NCI-H748 (cell line): ENCODE data around the gene VMP1.

Experiments used
- DNase-seq: peaks from one replicate; lab custom pipeline; 2025; ENCODE audit not compliant: unreplicated experiment; lab: John Stamatoyannopoulos, UW

The VMP1 gene

DNA sequence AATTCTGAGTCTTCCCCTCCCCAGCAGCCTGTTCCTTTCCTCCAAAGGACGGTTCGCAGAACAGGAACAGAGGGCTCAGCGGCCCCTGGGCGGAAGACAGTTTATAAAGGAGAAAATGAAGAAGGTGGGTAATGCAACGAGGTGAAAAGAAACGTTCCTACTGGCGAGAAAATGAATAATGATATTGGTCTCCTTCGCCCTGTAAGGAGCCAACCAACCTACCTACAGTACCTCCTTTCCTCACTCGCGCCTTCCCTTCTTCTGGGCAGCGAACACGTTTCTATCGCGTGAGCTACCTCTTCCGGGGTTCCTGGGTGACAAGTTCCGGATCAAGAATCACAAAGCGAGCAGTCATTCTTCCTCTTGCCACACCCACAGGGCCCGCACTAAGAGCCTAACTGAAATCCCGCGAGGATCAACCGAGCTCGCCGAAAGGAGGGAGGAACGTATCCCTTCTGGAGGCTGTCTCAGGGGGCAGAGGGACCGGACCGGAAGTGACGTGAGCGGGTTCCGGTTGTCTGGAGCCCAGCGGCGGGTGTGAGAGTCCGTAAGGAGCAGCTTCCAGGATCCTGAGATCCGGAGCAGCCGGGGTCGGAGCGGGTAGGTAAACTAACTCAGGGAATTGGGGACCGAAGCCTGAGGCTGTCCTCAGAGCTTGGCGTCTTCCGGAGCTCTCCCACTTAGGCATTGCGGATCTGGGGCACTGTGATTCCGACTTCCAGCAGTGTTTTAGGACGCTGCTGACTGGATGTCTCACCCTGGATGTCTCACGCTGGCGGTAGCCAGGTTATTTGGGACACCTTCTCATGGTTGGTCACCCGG is at the start of gene VMP1, which contains the start of gene PTRH2:
TSS of gene VMP1 (plus strand) at position 506 of the 822 bp plus-strand sequence. CDS start 23,793 bp downstream, outside the sequence.
TSS of gene PTRH2 (minus strand) at position 282 of the 822 bp plus-strand sequence. CDS start 9,452 bp downstream, outside the sequence.
- DNase-seq: peak; percentile 100

DNA sequence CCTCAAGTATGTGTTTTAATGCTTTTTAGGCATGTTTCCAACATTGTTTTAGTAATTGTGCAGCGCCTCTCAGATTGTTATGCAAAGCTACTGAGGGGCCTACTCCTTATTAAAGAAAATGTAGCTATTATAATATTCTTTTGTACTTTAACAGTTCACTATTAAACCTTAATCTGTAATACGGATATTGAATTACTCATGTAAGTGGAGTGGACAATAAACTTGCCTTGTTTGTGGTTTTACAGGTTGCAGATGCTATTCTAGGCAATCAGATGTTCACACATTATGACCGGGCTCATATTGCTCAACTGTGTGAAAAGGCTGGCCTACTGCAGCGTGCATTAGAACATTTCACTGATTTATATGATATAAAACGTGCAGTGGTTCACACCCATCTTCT is 41.2 kb upstream of the VMP1 start:
- DNase-seq: peak; percentile 15

DNA sequence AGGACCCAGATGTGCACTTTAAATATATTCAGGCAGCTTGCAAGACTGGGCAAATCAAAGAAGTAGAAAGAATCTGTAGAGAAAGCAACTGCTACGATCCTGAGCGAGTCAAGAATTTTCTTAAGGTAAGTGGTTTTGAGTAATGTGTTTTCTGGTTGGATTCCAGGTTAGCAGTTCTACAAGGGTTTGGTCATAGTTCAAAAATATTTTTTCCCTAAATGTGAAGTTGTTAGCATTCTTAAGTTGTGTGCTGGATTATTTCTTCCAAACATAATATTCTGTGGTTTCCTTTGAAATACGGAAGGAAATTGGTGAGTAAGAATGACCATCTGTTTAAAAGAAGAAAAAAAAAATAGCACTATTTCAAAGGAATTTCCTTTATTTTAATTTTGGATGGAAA is 38.6 kb upstream of the VMP1 start:
- no peak for DNase-seq

DNA sequence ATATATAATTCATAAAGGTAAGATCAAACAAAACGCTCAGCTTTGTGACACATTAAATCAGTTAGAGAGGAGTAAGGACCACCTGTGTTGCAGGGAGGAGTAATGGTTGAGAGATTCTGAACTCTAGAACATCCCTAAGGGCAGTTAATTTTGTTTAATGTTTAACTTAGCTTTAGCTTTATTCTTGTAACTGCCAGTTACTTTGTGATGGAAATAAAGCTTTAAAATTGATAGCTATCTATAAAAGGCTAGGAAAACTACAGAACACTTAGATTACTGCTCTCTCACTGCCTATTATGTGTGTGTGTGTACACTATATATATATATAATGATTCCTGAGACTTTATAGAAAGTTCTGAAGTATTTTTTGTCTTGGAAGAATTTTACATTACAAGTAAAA is 38.0 kb upstream of the VMP1 start:
- no peak for DNase-seq

DNA sequence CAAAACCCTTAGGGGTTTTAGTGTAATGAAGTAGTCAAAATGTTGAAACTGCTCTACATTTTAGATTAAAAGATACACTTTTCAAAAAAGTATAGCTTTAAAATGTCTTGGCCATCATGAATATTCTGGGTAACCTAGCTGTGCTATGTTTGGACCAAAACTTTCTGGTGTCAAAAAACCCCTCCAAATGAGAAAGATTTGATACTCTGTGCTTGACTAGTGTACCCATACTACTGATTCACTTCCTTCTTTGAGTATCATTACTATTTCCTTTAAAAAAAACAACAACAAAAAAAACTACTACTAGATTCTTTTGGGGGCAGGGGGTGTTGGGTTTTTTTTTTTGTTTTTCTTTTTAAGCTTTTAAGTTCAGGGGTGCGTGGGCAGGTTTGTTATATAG is 37.5 kb upstream of the VMP1 start:
- no peak for DNase-seq

DNA sequence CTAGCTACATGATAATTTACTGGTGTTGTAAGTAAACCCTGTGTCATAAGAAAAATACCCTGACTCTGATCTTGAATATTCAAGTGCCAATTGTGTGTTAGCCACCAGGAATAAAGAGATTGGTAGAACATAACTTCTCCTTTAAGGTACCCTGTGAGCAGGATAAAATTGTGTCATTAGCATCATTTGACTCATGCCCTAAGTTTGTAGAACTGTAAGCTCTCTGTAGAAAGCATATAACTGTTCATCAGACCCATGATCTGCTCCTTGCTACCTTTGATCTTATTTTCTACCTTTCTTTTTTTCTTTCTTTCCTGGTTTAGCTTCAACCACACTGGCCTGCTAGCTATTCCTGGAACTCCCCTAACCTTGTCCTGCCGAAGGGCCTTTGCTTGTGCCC is 36.1 kb upstream of the VMP1 start:
- DNase-seq: no peak

DNA sequence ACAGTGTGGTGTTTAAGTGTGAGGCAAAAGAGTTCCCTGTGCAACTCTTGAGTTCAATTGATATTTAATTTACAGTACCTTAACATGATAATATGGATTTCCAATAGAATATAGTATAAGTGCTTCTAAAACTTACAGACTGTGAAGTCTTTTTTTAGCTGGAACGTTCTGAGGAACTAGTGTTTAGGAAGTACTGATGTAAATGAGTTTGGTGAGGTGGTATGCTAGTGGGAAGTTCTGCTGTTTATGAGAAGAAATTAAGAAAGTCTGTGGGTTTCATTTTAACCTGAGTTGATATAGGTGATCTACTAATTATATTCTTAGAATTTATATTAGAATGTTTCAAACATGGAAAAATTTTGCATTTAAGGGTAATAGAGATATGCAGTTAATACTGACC is 32.2 kb upstream of the VMP1 start:
- DNase-seq: no peak

DNA sequence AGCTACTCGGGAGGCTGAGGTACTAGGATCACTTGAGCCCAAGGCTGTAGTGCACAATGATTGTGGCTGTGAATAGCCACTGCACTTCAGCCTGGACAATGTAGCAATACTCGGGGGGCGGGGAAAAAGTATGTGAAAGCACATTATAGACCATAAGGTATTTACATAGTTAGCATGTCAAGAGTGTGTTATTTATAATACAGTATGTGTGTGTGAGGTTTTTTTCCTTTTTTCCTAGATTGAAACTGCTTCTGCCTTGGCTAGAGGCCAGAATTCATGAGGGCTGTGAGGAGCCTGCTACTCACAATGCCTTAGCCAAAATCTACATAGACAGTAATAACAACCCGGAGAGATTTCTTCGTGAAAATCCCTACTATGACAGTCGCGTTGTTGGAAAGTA is 30.7 kb upstream of the VMP1 start:
- DNase-seq: no peak

DNA sequence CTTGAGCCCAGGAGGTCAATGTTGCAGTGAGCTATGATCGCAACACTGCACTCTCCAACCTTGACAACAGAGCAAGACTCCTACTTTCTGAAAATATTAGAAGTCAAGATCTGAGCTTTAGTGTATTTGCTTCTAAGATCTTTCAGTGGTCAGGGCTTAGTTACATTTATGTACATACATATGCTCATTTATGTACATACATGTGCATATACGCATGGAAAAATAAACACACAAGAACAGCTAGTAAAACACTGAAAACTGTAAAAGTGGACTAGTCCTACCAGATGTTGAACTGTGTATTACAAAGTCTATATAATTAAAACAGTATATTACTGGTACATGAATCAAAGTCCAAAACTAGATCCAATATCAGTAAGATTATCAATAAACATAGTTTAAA is 28.5 kb upstream of the VMP1 start:
- DNase-seq: no peak

DNA sequence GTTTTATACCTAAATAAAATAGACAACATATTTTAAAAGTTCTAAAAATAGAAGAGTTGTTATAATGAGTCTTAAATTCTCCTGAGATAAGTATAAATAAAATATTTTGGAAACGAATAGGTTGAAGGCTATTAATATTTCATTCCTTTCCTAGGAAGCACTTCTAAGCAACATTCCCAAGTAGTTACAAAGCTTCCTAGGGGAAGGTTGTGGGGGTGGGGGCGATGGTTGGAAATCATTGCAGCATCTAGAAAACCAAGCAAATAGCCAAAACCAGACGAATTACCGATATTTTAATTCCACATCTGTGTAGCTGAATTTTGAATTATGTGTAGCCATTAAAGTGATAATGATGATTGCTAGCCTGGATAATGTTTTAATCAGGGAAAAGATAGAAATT is 27.1 kb upstream of the VMP1 start:
- DNase-seq: no peak

DNA sequence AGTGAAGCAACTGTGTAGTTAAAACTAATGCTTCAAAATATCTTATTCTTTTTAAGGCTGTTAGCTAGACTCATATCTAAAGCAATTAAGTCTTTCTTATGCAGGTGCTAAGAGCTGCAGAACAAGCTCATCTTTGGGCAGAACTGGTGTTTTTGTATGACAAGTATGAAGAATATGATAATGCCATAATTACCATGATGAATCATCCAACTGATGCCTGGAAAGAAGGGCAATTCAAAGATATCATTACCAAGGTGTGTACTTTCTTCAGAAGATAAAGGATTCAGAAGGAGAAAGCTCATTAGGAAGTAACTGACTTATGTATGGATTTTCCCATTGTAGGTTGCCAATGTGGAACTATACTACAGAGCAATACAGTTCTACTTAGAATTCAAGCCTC is 24.2 kb upstream of the VMP1 start:
- no peak for DNase-seq

DNA sequence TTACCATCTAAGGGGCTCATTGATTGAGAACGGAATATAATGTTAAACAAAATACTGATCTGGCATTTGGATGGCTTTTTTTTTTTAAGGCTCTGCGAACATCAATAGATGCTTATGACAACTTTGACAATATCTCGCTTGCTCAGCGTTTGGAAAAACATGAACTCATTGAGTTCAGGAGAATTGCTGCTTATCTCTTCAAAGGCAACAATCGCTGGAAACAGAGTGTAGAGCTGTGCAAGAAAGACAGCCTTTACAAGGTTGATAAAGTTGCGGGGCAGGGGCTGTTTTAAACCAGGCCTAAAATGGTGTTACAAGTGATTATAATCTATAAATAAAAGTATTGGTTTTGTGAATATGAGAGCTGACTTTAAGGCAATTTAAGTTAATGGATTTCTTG is 22.5 kb upstream of the VMP1 start:
- no peak for DNase-seq

DNA sequence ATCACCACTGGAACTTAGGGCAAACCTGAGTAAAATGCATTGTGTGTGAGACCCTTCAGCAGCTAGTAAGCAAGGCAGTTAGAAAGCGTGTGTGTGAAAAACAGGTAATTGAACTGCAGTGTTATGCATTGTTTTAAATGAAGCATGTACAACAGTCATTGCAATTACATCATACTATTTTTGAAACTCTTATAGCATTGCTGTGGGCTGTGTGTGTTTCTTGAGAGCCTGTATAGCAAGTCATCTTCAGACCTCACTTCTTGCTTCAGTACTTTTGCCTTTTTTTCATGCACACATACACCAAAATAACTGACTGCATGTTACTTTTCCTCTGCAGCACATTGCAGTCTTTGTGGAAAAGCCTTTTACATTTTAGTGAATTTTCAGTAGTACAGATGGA is 19.4 kb upstream of the VMP1 start:
- no peak for DNase-seq

DNA sequence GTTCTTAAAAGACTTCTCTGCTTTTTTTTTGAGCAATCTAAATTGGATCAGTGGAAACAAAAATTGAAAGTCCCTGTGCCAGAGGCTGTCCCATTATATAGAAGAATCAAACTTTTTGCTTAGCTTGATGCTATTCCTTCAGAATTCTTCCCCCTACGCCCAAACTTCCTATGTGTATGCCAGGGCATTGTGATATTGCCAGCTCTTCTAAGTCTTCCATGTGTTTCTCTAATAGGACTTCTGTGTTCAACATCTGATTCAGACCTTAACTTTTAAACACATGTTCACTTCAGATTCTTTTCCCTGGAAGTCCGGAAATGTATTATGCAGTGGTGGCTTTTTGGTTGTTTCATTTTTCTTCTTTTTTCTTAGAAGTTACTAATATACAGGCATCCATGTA is 19.0 kb upstream of the VMP1 start:
- DNase-seq: no peak

DNA sequence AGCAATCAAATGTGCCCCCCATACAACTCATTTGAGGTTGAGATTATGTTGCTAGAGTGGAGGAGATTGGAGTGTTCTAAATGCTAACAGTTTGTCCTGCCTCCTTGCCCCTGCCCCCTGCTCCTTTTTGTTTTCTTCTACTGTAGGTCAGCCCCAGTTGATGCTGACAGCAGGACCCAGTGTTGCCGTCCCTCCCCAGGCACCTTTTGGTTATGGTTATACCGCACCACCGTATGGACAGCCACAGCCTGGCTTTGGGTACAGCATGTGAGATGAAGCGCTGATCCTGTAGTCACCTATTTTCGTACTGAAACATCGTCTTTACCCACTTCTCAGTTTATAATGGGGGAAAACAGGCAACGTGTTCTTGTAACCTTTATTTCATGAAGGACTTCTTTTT is 13.9 kb upstream of the VMP1 start:
- no peak for DNase-seq

DNA sequence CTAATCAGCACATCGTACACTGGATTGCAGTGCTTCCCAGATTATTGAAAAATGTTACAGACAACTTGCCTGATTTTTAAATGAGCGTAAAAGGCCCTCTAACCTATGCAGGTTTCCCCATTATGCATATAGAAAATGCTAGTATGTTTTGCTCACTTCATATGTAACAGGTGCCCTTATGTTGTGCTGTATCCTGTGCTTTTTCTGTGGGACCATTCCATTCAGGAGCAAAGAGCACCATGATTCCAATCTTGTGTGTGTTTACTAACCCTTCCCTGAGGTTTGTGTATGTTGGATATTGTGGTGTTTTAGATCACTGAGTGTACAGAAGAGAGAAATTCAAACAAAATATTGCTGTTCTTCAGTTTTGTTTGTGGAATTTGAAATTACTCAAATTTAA is 13.1 kb upstream of the VMP1 start:
- DNase-seq: no peak

DNA sequence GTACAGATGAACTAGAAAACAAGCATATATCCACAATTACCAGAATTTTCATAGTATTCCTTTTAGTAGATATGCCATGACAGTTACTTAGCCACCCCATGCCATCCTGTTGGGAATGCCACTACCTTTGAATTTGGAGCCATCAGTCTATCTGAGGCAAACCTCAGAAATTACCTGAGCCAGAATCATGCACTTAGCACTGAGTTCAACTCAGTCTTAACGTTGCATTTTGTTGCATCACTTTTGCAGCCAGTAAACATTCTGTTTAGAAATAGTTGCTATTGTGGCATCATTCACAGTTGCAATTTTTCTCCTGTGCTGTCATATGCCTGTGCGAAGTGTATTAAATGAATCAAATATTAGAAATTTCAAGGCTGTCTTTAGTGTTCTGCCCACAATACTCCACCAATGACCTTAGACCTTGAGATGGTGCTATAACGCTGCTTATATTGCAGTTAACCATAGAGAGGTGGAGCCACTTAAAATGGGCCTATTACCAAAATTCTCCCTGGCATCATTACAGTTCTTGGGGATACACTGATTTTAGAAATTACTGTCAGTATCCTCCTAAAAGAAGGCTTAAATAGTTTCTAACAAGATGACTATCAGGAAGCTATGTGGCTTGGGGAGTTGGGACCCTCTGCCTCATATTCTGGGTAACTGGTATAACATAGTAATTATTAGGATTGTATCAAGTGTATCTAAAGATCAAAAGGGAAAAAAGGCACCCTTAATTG is 11.3 kb upstream of the VMP1 start:
- DNase-seq: no peak

DNA sequence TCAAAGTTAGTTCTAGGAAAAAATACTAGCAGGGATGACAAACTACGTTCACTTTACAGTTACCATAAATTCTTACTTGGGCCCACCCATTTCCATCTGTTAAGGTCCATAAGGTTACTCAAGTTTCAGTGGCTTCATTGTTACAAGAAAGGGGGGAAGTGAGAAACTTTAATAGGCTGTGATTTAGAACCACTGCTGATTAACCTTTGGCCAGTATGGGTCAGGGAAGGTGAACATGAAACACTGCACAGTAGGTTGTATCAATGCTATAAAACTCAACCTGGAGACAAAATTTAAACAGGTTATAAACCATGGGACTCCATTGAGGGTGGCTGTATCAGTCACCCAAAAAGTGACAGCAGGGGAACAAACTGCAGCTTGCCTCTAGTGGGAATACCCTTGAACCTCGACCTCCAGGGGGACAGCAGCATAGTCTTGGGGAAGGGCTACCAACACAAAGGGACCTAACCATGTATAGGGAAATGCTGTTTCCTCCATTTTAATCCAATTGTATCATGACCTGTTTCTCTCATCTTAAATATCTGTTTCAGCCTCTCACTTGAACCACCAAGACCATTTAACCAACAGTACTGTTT is 10.7 kb upstream of the VMP1 start:
- no peak for DNase-seq

DNA sequence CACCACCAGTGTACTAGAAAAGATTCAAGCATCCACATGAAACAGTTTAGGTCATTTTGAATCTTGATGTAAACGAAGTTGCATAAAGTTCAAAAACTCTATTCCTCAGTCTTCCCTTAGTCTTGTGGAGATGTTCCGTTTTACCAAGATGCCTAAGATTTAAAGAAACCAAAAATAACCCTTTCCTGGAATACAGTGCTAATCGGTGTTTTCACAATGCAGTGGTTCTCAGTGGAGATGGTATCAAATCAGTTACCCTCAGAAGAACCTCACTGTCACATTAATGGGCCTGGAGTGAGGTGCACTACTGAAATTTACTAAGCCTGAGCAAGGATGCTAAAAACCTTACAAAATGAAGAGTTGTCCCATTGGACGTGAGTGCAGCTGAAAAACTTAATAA is 9.3 kb upstream of the VMP1 start:
- DNase-seq: no peak

DNA sequence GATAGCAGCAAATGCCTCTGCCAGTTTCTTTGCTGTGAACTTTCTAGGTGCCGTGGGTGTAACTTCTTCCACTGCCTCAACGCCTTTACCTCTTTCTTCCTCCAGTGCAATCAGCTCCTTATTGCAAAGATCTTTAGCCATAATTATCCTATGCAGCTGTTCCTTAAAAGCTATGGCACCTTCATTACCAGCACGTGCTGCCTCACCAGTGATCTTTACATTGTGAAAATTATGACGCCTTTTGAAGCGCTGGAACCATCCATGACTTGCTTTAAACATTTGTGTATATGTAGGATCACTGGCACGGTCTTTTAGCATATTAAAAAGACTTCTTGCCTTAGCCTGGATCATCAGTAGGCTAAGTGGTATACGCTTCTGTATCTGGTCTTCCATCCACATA is 8.2 kb upstream of the VMP1 start:
- DNase-seq: no peak

DNA sequence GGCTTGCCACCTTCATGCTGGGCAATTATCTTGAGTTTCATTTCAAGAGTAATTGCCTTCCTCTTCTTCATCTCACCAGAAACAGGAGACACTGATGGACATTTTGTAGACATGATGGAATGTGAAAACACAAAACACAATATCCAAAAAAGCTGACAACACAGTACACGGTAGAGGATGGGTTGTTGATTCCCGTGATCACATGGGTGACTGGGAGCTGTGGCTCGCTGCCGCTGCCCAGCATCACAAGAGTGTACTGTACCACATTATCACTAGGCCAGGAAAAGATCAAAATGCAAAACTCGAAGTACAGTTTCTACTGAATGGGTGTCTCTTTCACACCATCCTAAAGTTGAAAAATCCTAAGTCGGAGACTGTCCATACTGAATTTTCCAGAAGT is 7.7 kb upstream of the VMP1 start:
- no peak for DNase-seq

DNA sequence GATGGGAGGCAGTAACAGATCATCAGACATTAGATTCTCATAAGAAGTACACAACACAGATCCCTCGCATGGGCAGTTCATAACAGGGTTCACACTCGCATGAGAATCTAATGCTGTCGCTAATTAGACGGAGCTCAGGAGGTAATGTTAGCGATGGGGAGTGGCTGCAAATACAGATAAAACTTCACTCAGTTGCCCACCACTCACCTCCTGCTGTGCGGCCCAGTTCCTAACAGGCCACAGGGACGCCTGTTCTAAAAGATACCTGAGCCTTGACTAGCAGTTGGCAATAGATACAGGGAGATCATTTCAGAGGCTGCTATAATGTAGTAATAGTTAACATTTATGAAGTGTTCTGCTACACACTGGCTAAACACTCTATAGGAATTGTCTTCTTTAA is 5.2 kb upstream of the VMP1 start:
- no peak for DNase-seq
